Measurements from ENCODE around the gene CSKMT. TPM values are rescaled to one million over a fixed set of nuclear protein-coding genes. Genes with fewer than 3 reads are reported as not detected.
"Not testable (repeated sequence)": the region's sequence is repeated elsewhere in the genome, so short reads cannot be mapped to it uniquely, and the experiment has no call there.

CSKMT gene
- total RNA-seq, 2 experiments from 2014 or later = 35.2 to 44.0 TPM

- H3K36me3 Mint-ChIP-seq (ENCODE audit: low read depth) = peaks cover 32% of the 10 kb centered on the region
- peak overlapping the region; percentile 88 for H3K27ac Mint-ChIP-seq
- H3K27me3 Mint-ChIP-seq (ENCODE audit: low read depth) = no peaks in the 10 kb centered on the region
- CTCF ChIA-PET = interaction anchor here (0.6 to 2.4 kb wide), 13 partner anchors 9 to 1721 kb away, joined by 3 to 10 read pairs (median 4); partner anchors contain the start of gene TUT1
- peaks cover 36% of the 10 kb centered on the region for H3K4me1 Mint-ChIP-seq (ENCODE audit: low read depth)
- H3K4me3 Mint-ChIP-seq = peak overlapping the region; percentile 98
- H3K9me3 Mint-ChIP-seq = no peaks in the 10 kb centered on the region
- intact Hi-C loops (cut with micrococcal nuclease) = loop anchor here (1.0 to 2.0 kb wide), 7 partner anchors 11 to 177 kb away; partner anchors contain the start of genes EML3, GANAB, INTS5 and TUT1
- DNase-seq = peak; percentile 74
These were observed 572 bp upstream of the CSKMT start for GRCh38 chr11:62664405-62665074.

DNA sequence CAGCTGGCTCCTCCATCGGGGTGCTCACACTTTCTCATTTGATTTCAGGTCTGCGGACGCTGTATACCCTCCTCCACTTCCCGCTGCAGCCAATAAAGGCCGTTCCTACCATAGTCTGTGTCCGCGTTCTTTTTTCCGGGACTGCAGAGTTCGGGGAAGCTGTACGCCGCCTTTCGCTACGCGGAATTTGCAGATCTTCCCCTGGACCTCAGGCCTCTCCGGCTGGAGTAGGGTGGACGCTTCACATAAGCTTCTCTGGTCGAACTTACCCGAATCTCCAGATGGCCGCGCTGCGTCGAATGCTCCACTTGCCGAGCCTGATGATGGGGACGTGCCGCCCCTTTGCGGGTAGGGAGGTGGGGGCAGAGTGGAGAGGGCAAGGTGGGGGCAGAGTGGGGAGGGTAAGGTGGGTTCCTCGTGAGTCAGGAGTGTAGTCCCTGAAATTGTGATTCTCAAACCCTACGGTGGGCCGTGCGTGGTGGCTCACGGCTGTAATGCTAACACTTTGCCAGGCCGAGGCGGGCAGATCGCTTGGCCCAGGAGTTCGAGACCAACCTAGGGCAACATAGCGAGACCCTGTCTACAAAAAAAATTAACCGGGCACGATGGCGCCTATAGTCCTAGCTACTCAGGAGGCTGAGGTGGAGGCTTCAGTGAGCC is 617 bp downstream of the CSKMT start:
- Mint-ChIP-seq H3K27me3 (ENCODE audit: low read depth) (no peaks in the 10 kb centered on the region), H3K36me3 (ENCODE audit: low read depth) (peaks cover 35% of the 10 kb centered on the region), H3K4me3 (peak overlapping the region; percentile 98), H3K27ac (peak overlapping the region; percentile 88), H3K4me1 (ENCODE audit: low read depth) (peaks cover 45% of the 10 kb centered on the region), H3K9me3 (no peaks in the 10 kb centered on the region)
- CTCF ChIA-PET = interaction anchor here (0.8 to 2.4 kb wide), 12 partner anchors 8 to 286 kb away, joined by 3 to 10 read pairs (median 6); partner anchors contain the start of gene TUT1
- intact Hi-C loops (cut with micrococcal nuclease) = loop anchor here (1.0 to 2.0 kb wide), 7 partner anchors 12 to 176 kb away; partner anchors contain the start of genes EML3, GANAB, INTS5 and TUT1
- DNase-seq = peak; percentile 59

GRCh38 chr11:62666259-62666926 is 1.3 kb downstream of the CSKMT start:
- Mint-ChIP-seq H3K4me3 (peak overlapping the region; percentile 98), H3K4me1 (ENCODE audit: low read depth) (peaks cover 49% of the 10 kb centered on the region), H3K27ac (peak overlapping the region; percentile 88), H3K9me3 (no peaks in the 10 kb centered on the region), H3K27me3 (ENCODE audit: low read depth) (no peaks in the 10 kb centered on the region), H3K36me3 (ENCODE audit: low read depth) (peaks cover 42% of the 10 kb centered on the region)
- CTCF ChIA-PET = interaction anchor here (0.9 to 2.4 kb wide), 3 partner anchors 12 to 55 kb away, joined by 3 to 8 read pairs (median 4); no protein-coding TSS in a partner anchor
- no peak for DNase-seq
- intact Hi-C loops (cut with micrococcal nuclease) = no loop called here

GRCh38 chr11:62667460-62667859 is 2.3 kb downstream of the CSKMT start:
- Mint-ChIP-seq H3K27me3 (ENCODE audit: low read depth) (no peaks in the 10 kb centered on the region), H3K36me3 (ENCODE audit: low read depth) (peaks cover 48% of the 10 kb centered on the region), H3K9me3 (no peaks in the 10 kb centered on the region), H3K4me3 (peak overlapping the region; percentile 98), H3K4me1 (ENCODE audit: low read depth) (peaks cover 53% of the 10 kb centered on the region), H3K27ac (peak overlapping the region; percentile 88)
- no peak for DNase-seq
- intact Hi-C loops (cut with micrococcal nuclease) = no loop called here
- CTCF ChIA-PET = interaction anchor here (0.6 to 1.7 kb wide), 6 partner anchors 13 to 223 kb away, joined by 3 to 5 read pairs (median 4); partner anchors contain the start of genes HNRNPUL2 and MTA2

DNA sequence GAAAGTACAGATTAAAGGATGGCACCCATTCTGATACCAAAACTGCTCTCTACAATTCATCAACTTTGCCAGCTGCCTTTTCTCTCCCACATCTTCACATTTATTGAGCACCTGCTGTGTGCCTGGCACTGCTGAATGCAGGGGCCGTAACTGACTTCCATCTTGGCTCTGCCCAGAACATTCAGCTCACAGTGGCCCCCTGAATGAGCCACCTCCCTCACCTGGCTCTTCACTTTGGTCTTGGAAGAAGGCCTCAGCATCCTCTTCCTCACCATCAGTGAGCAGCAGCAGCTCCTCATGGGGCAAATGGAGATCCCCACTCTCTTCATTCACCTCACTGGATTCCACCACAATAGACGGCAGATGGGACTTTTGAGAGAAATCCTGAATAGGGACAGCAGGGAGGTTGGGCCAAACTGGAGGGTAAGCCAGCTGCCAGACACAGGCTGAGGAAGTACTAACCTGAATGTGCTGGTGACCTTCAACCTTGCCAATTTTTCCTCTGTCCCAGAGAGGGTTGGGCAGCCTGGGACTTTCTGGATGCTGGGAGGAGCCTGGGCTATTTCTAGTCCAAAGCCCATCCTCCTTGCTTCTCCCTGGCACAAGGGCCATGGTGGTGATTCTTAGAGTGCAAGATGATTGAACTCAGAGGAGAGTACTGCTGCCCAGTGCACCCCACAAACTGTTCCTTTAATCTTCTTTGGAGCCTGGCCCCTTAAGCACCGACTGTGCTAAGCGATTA is 4.5 kb downstream of the CSKMT start:
- no peak for DNase-seq
- intact Hi-C loops (cut with micrococcal nuclease) = loop anchor here (2.0 to 5.0 kb wide), 3 partner anchors 17 to 188 kb away; partner anchors contain the start of genes HNRNPUL2 and INTS5
- Mint-ChIP-seq H3K9me3 (no peaks in the 10 kb centered on the region), H3K27ac (peak overlapping the region; percentile 98), H3K4me3 (peak overlapping the region; percentile 99), H3K36me3 (ENCODE audit: low read depth) (peaks cover 50% of the 10 kb centered on the region), H3K4me1 (ENCODE audit: low read depth) (peaks cover 58% of the 10 kb centered on the region), H3K27me3 (ENCODE audit: low read depth) (no peaks in the 10 kb centered on the region)
- CTCF ChIA-PET = interaction anchor here (0.6 to 1.6 kb wide), 3 partner anchors 14 to 162 kb away, joined by 3 to 4 read pairs (median 3); partner anchors contain the start of gene STX5

DNA sequence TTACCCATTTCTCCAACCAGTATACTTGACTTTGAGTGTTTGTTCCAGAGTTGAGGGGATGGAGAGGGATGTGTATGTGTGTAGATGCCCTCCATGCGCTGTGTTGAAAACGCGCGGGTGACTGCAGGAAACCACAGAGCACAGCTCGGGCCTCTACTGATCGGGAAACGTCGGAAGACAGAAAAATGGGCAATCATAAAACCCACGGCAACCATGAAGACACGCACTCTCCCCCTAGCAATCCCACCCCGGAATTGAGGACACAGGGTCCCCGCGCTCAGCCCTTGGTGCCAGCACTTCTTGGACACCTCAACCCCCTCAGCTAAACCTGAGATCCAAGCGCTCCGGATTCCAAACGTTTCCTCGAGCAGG is 6.1 kb downstream of the CSKMT start:
- H3K4me1 Mint-ChIP-seq (ENCODE audit: low read depth) = peaks cover 63% of the 10 kb centered on the region

GRCh38 chr11:62671608-62672389 is 6.7 kb downstream of the CSKMT start, which contains the start of the genes LBHD1 and UQCC3:
LBHD1 (minus strand) TSS chr11:62672267; CDS start chr11:62670031, 2,236 bp downstream.
UQCC3 (plus strand) TSS chr11:62671673; CDS start chr11:62671746, 73 bp downstream.
- intact Hi-C loops (cut with micrococcal nuclease) = loop anchor here (1.0 to 5.0 kb wide), 5 partner anchors 8 to 186 kb away; partner anchors contain the start of genes HNRNPUL2, INTS5, TUT1 and UBXN1
- peaks cover 59% of the 10 kb centered on the region for H3K4me1 Mint-ChIP-seq (ENCODE audit: low read depth)

More for the DNA sequence above, 6.1 kb downstream of the CSKMT start:
- Mint-ChIP-seq H3K27me3 (ENCODE audit: low read depth) (no peaks in the 10 kb centered on the region), H3K27ac (peak overlapping the region; percentile 98), H3K36me3 (ENCODE audit: low read depth) (peaks cover 44% of the 10 kb centered on the region), H3K9me3 (no peaks in the 10 kb centered on the region), H3K4me3 (peak overlapping the region; percentile 99)
- DNase-seq = no peak
- intact Hi-C loops (cut with micrococcal nuclease) = loop anchor here (1.0 to 5.0 kb wide), 5 partner anchors 8 to 186 kb away; partner anchors contain the start of genes HNRNPUL2, INTS5, TUT1 and UBXN1
- CTCF ChIA-PET = interaction anchor here (0.6 to 2.3 kb wide), 3 partner anchors 10 to 246 kb away, joined by 3 to 10 read pairs (median 7); no protein-coding TSS in a partner anchor

GRCh38 chr11:62673196-62673525 is 8.0 kb downstream of the CSKMT start:
- Mint-ChIP-seq H3K27ac (peak overlapping the region; percentile 98), H3K27me3 (ENCODE audit: low read depth) (no peaks in the 10 kb centered on the region), H3K4me1 (ENCODE audit: low read depth) (peaks cover 60% of the 10 kb centered on the region), H3K4me3 (peak overlapping the region; percentile 99), H3K36me3 (ENCODE audit: low read depth) (peaks cover 41% of the 10 kb centered on the region), H3K9me3 (no peaks in the 10 kb centered on the region)
- CTCF ChIA-PET = interaction anchor here (1.3 to 2.3 kb wide), 3 partner anchors 8 to 82 kb away, joined by 3 to 10 read pairs (median 6); partner anchors contain the start of genes C11orf98, CSKMT and TUT1
- DNase-seq = no peak
- intact Hi-C loops (cut with micrococcal nuclease) = loop anchor here (5.0 kb wide), 1 partner anchor 184 kb away; no protein-coding TSS in a partner anchor

More at GRCh38 chr11:62671608-62672389, 6.7 kb downstream of the CSKMT start, which contains the start of the genes LBHD1 and UQCC3:
- peak within 1 kb of the TSS; percentile 99 for H3K4me3 Mint-ChIP-seq
- DNase-seq = peak; percentile 78
- peak within 1 kb of the TSS; percentile 98 for H3K27ac Mint-ChIP-seq
- no peaks in the 10 kb centered on the region for H3K27me3 Mint-ChIP-seq (ENCODE audit: low read depth)
- H3K9me3 Mint-ChIP-seq = no peaks in the 10 kb centered on the region
- H3K36me3 Mint-ChIP-seq (ENCODE audit: low read depth) = peaks cover 39% of the 10 kb centered on the region
- CTCF ChIA-PET = interaction anchor here (0.6 to 2.3 kb wide), 6 partner anchors 9 to 247 kb away, joined by 3 to 10 read pairs (median 4); no protein-coding TSS in a partner anchor

DNA sequence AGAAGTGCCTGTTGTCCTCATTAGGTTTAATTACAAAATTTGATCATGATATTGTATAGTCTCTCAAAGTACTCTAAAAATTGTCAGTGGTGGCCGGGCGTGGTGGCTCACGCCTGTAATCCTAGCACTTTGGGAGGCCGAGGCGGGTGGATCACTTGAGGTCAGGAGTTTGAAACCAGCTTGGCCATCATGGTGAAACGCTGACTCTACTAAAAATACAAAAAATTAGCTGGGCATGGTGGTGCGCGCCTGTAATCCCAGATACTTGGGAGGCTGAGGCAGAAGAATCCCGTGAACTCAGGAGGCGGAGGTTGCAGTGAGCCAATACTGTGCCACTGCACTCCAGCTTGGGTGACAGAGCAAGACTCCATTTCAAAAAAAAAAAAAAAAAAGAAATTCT is 10.3 kb downstream of the CSKMT start:
- H3K4me3 Mint-ChIP-seq; H3K27me3 Mint-ChIP-seq (ENCODE audit: low read depth); intact Hi-C loops (cut with micrococcal nuclease); H3K9me3 Mint-ChIP-seq; H3K27ac Mint-ChIP-seq; DNase-seq: not testable (repeated sequence)
- peaks cover 50% of the 10 kb centered on the region for H3K4me1 Mint-ChIP-seq (ENCODE audit: low read depth)
- peaks cover 38% of the 10 kb centered on the region for H3K36me3 Mint-ChIP-seq (ENCODE audit: low read depth)
- CTCF ChIA-PET = interaction anchor here (0.6 to 0.7 kb wide), 2 partner anchors 14 to 172 kb away, joined by 3 read pairs; partner anchors contain the start of gene LRRN4CL

DNA sequence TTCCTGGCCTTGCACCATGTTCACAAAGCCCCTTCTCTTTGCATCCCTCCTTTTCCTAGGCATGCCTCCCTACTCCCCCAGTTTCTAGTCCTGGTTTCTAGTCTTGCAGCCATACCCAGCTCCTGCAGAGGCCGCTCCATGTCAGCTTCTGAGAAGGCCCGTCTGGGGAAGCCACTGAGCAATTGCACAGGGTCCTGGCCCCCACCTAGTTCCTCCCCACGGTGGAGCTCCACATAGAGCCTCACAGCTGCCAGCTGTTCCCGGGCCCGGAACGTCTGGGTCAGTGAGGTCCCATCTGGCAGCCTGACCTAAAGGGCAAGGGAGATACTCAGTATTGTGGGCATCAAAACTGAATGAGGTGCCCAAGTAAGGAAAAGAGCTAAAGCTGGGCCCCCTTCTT is 11.6 kb downstream of the CSKMT start:
- CTCF ChIA-PET = interaction anchor here (0.9 to 1.8 kb wide), 2 partner anchors 18 to 78 kb away, joined by 3 to 11 read pairs; partner anchors contain the start of gene ZBTB3
- Mint-ChIP-seq H3K27me3 (ENCODE audit: low read depth) (no peaks in the 10 kb centered on the region), H3K4me1 (ENCODE audit: low read depth) (peaks cover 50% of the 10 kb centered on the region), H3K27ac (no peak overlapping the region), H3K9me3 (no peaks in the 10 kb centered on the region), H3K4me3 (no peak overlapping the region), H3K36me3 (ENCODE audit: low read depth) (peaks cover 26% of the 10 kb centered on the region)
- intact Hi-C loops (cut with micrococcal nuclease) = no loop called here
- no peak for DNase-seq
